Measurements from ENCODE around the gene FAM120AOS. TPM values are rescaled to one million over a fixed set of nuclear protein-coding genes. Genes with fewer than 3 reads are reported as not detected.

Gene FAM120AOS
- total RNA-seq, 1 experiment from 2014 or later, result 40.4 TPM

Other genes with a start within 250 kb of the FAM120AOS start
- gene FAM120A, start 1.9 kb downstream of the FAM120AOS start, total RNA-seq (2014; rRNA removed), result 79.0 and 88.5 TPM in 2 replicates
- gene PHF2, start 123.0 kb upstream of the FAM120AOS start, total RNA-seq (2014; rRNA removed), result 15.2 and 16.7 TPM in 2 replicates